Sigmoid colon (tissue), 7 donors: ENCODE measurements around the gene PAQR8. TPM values are rescaled to one million over a fixed set of nuclear protein-coding genes. Genes with fewer than 3 reads are reported as not detected.

Experiments
- DNase-seq: peaks from one replicate; pipeline ENCODE4 v3.0.0-alpha.2; 2019
- H3K27ac ChIP-seq, 4 donors: fragments of 200-600 bp; sonication (generic); one replicate each; pipeline ENCODE4 v1.5.1; 2016 to 2019; ENCODE audit warnings: mild to moderate bottlenecking in 1 of 4
- H3K27me3 ChIP-seq, 3 donors: fragments of 200-600 bp; sonication (generic); one replicate each; pipeline ENCODE4 v1.5.1; 2019; ENCODE audit warnings: mild to moderate bottlenecking in 1 of 3
- H3K36me3 ChIP-seq, 4 donors: fragments of 200-600 bp; sonication (generic); one replicate each; pipeline ENCODE4 v1.5.1; 2016 to 2019
- H3K4me1 ChIP-seq, 4 donors: fragments of 200-600 bp; sonication (generic); one replicate each; pipeline ENCODE4 v1.5.1; 2017 to 2019
- H3K4me3 ChIP-seq, 4 donors: fragments of 200-600 bp; sonication (generic); one replicate each; pipeline ENCODE4 v1.5.1; 2017 to 2019; ENCODE audit warnings: mild to moderate bottlenecking in 2 of 4, moderate library complexity in 1 of 4
- H3K9me3 ChIP-seq, 4 donors: fragments of 200-600 bp in 3 of 4; sonication (generic) in 3 of 4; one replicate each; pipeline versions ENCODE4 v1.5.1 to v1.6.1; 2013 to 2019
- CTCF ChIP-seq, 4 experiments: fragments of 450-650 bp in 3 of 4; fragments of 200-600 bp in 1 of 4; IDR thresholded peaks; one replicate each; pipeline ENCODE4 v1.5.1; 2016 to 2019; ENCODE audit warnings: antibody characterized with exemption in 4 of 4, mild to moderate bottlenecking in 3 of 4, moderate library complexity in 2 of 4
- EP300 ChIP-seq, 4 donors: sonication (generic); formaldehyde crosslinking; IDR thresholded peaks; one replicate each; pipeline ENCODE4 v1.6.1; 2017; ENCODE audit warnings: antibody characterized with exemption in 4 of 4
- POLR2A ChIP-seq, 2 donors: fragments of 450-650 bp; IDR thresholded peaks; one replicate each; pipeline ENCODE4 v1.6.1; 2016; ENCODE audit warnings: antibody characterized with exemption in 2 of 2, mild to moderate bottlenecking in 2 of 2, moderate library complexity in 2 of 2
- POLR2AphosphoS5 ChIP-seq, 4 donors: sonication (generic); formaldehyde crosslinking; IDR thresholded peaks; one replicate each; pipeline ENCODE4 v1.6.1; 2017; ENCODE audit warnings: antibody characterized with exemption in 4 of 4
- WGBS, 2 donors: extraction: QIAGEN DNeasy Blood & Tissue Kit; methylation state at CpG; one replicate each; pipeline ENCODE4 v1.1.7; 2013; 5-methylcytosine and 5-hydroxymethylcytosine counted together
- intact Hi-C: fragments of 100-400 bp; cut with DNase I; formaldehyde crosslinking; loops from one replicate; pipeline ENCODE4 v1.15.1; 2023
- polyA plus RNA-seq, 3 donors: library from polyadenylated mRNA; stranded (reverse); fragments of 200-250 nt; gene quantifications; one replicate each; pipeline ENCODE4 v1.2.3, GENCODE V29; 2013
- total RNA-seq, 4 donors: library from RNA; depleted of rRNA; stranded (reverse); fragments of >200 nt; gene quantifications; one replicate each; pipeline ENCODE4 v1.1.0, GENCODE V29; 2016
- donor health status: healthy with polysubstance abuse.
- donor health status: Bipolar disorder and iron deficiency.
- donor health status: healthy.

PAQR8 gene
- total and polyA plus RNA-seq, 7 donors = 12.2 to 49.2 (median 15.6) TPM

GRCh38 chr6:52376763-52377162 lies 14.8 kb downstream of the PAQR8 start:
- H3K36me3 ChIP-seq = no peaks in the 10 kb centered on the region
- intact Hi-C loops = no loop called here
- no peak overlapping the region for H3K4me3 ChIP-seq
- H3K27ac ChIP-seq = peak overlapping the region in 2 of 4 donors; percentile 8 to 31
- DNase-seq = no peak
- TF ChIP-seq POLR2A (IDR thresholded peaks at IDR 0.05) = no peak
- no peak for TF ChIP-seq POLR2AphosphoS5 (IDR thresholded peaks at IDR 0.05)
- TF ChIP-seq EP300 (IDR thresholded peaks at IDR 0.05) = no peak
- TF ChIP-seq CTCF (IDR thresholded peaks at IDR 0.05) = no peak
- no peaks in the 10 kb centered on the region for H3K9me3 ChIP-seq
- peaks cover 0 to 26% (median 0%) of the 10 kb centered on the region in 4 donors for H3K4me1 ChIP-seq
- WGBS, 2 donors = 85 to 95% methylated on average over 3 of the region's 3 CpGs
- no peaks in the 10 kb centered on the region for H3K27me3 ChIP-seq

- peak overlapping the region in 2 of 4 donors; percentile 8 to 15 for H3K27ac ChIP-seq
Observed at GRCh38 chr6:52377538-52378221, 15.7 kb downstream of the PAQR8 start.

GRCh38 chr6:52381249-52381648 lies 19.3 kb downstream of the PAQR8 start:
- TF ChIP-seq EP300 (IDR thresholded peaks at IDR 0.05) (no peak), CTCF (IDR thresholded peaks at IDR 0.05) (no peak), POLR2A (IDR thresholded peaks at IDR 0.05) (no peak), POLR2AphosphoS5 (IDR thresholded peaks at IDR 0.05) (no peak)
- Histone ChIP-seq H3K27me3 (no peaks in the 10 kb centered on the region), H3K27ac (no peak overlapping the region), H3K4me1 (peaks cover 0 to 16% (median 0%) of the 10 kb centered on the region in 4 donors), H3K36me3 (no peaks in the 10 kb centered on the region), H3K4me3 (no peak overlapping the region), H3K9me3 (no peaks in the 10 kb centered on the region)
- intact Hi-C loops = no loop called here
- DNase-seq = no peak
- 89 to 94% methylated on average over 4 of the region's 4 CpGs for WGBS, 2 donors

More at GRCh38 chr6:52377538-52378221, 15.7 kb downstream of the PAQR8 start:
- intact Hi-C loops = no loop called here
- H3K27me3 ChIP-seq = no peaks in the 10 kb centered on the region
- DNase-seq = no peak
- no peak for TF ChIP-seq CTCF (IDR thresholded peaks at IDR 0.05)
- no peak for TF ChIP-seq POLR2A (IDR thresholded peaks at IDR 0.05)
- TF ChIP-seq EP300 (IDR thresholded peaks at IDR 0.05) = no peak
- no peak for TF ChIP-seq POLR2AphosphoS5 (IDR thresholded peaks at IDR 0.05)
- WGBS, 2 donors = 38 to 57% methylated on average over 3 of the region's 3 CpGs
- no peak overlapping the region for H3K4me3 ChIP-seq
- no peaks in the 10 kb centered on the region for H3K36me3 ChIP-seq
- peaks cover 0 to 20% (median 0%) of the 10 kb centered on the region in 4 donors for H3K4me1 ChIP-seq
- no peaks in the 10 kb centered on the region for H3K9me3 ChIP-seq

- intact Hi-C loops = no loop called here
- H3K27ac ChIP-seq = no peak overlapping the region
- DNase-seq = no peak
- H3K36me3 ChIP-seq = no peaks in the 10 kb centered on the region
- TF ChIP-seq POLR2AphosphoS5 (IDR thresholded peaks at IDR 0.05) = no peak
- no peak for TF ChIP-seq EP300 (IDR thresholded peaks at IDR 0.05)
- TF ChIP-seq POLR2A (IDR thresholded peaks at IDR 0.05) = no peak
- no peak for TF ChIP-seq CTCF (IDR thresholded peaks at IDR 0.05)
- H3K4me1 ChIP-seq = peaks cover 0 to 14% (median 10%) of the 10 kb centered on the region in 4 donors
- WGBS, 2 donors = 59 to 81% methylated on average over 2 of the region's 2 CpGs
- H3K4me3 ChIP-seq = no peak overlapping the region
- no peaks in the 10 kb centered on the region for H3K9me3 ChIP-seq
- H3K27me3 ChIP-seq = no peaks in the 10 kb centered on the region
Observed at GRCh38 chr6:52384145-52384766, 22.3 kb downstream of the PAQR8 start.
